DND-41 (cell line): ENCODE measurements around the gene LAPTM5.

ENCODE experiments used
- ATAC-seq: fragments of 200-7000 bp; cut with Tn5 transposase; 3 replicates; pipeline ENCODE4 v1.9.1; 2021; ENCODE audit warnings: low read depth; ENCODE audit not compliant: insufficient read depth
- DNase-seq: peaks from one replicate; pipeline ENCODE4 v3.0.0-alpha.2; 2020
- H2AFZ ChIP-seq: 2 replicates; pipeline ENCODE4 v1.6.0; 2012; ENCODE audit warnings: low read depth, low read length
- H3K27ac ChIP-seq: 2 replicates; pipeline ENCODE4 v1.5.1; 2012; ENCODE audit warnings: low read length, inconsistent platforms
- H3K27me3 ChIP-seq: fragments of 200-600 bp; sonication (generic); 2 replicates; pipeline ENCODE4 v1.6.0; 2012; ENCODE audit warnings: low read length, mild to moderate bottlenecking, inconsistent platforms; ENCODE audit not compliant: insufficient read depth, poor library complexity
- H3K36me3 ChIP-seq: 2 replicates; pipeline ENCODE4 v1.5.1; 2012; ENCODE audit warnings: low read length, inconsistent platforms; ENCODE audit not compliant: insufficient read depth
- H3K4me1 ChIP-seq: 2 replicates; pipeline ENCODE4 v1.5.1; 2012; ENCODE audit warnings: mild to moderate bottlenecking, low read length; ENCODE audit not compliant: insufficient read depth
- H3K4me2 ChIP-seq: 2 replicates; pipeline ENCODE4 v1.6.0; 2012; ENCODE audit warnings: mild to moderate bottlenecking, moderate library complexity, low read length, inconsistent platforms; ENCODE audit not compliant: insufficient read depth
- H3K4me3 ChIP-seq, 2 experiments: fragments of 200-600 bp in 1 of 2; shearing (Covaris generic) in 1 of 2; 2 replicates each; pipeline ENCODE4 v1.5.1; 2012 to 2016; ENCODE audit warnings: inconsistent platforms in 2 of 2, low read length in 2 of 2, mild to moderate bottlenecking in 2 of 2, low read depth in 1 of 2, moderate library complexity in 1 of 2
- H3K79me2 ChIP-seq: 2 replicates; pipeline ENCODE4 v1.6.0; 2012; ENCODE audit warnings: low read length, inconsistent platforms; ENCODE audit not compliant: insufficient read depth
- H3K9ac ChIP-seq: 2 replicates; pipeline ENCODE4 v1.6.0; 2012; ENCODE audit warnings: low read depth, mild to moderate bottlenecking, inconsistent platforms, low read length, moderate library complexity
- H3K9me3 ChIP-seq: 2 replicates; pipeline ENCODE4 v1.5.1; 2012; ENCODE audit warnings: low read length, moderate library complexity, mild to moderate bottlenecking, inconsistent platforms; ENCODE audit not compliant: insufficient read depth, severe bottlenecking
- H4K20me1 ChIP-seq: 2 replicates; pipeline ENCODE4 v1.6.0; 2012; ENCODE audit warnings: low read length; ENCODE audit not compliant: insufficient read depth
- CTCF ChIP-seq: IDR thresholded peaks from 2 replicates; pipeline ENCODE4 v1.5.1; 2012; ENCODE audit warnings: borderline replicate concordance, low read length, moderate library complexity, mild to moderate bottlenecking; ENCODE audit not compliant: poor library complexity, severe bottlenecking; ENCODE audit errors: extremely low read depth
- EZH2 ChIP-seq: IDR thresholded peaks from 3 replicates; pipeline ENCODE4 v1.6.1; 2012; ENCODE audit warnings: borderline replicate concordance, low read depth, mild to moderate bottlenecking, moderate library complexity, low read length, inconsistent platforms; ENCODE audit not compliant: severe bottlenecking

Gene LAPTM5

GRCh38 chr1:30777904-30778153 is 20.3 kb upstream of the LAPTM5 start:
- Histone ChIP-seq H3K9ac (no peak overlapping the region), H3K4me1 (peaks cover 12% of the 10 kb centered on the region), H3K9me3 (no peaks in the 10 kb centered on the region), H3K27me3 (no peaks in the 10 kb centered on the region), H3K27ac (no peak overlapping the region), H3K36me3 (no peaks in the 10 kb centered on the region), H2AFZ (no peak overlapping the region), H4K20me1 (0 out of 2 replicates have a peak, but pooled peaks cover 3% of the 10 kb centered on the region), H3K79me2 (no peaks in the 10 kb centered on the region), H3K4me3 (no peak overlapping the region), H3K4me2 (no peak overlapping the region)
- DNase-seq, result no peak
- ATAC-seq, result no peak
- no peak for TF ChIP-seq EZH2
- TF ChIP-seq CTCF, result no peak

GRCh38 chr1:30777060-30777903 is 19.7 kb upstream of the LAPTM5 start:
- Histone ChIP-seq H3K27ac (no peak overlapping the region), H2AFZ (no peak overlapping the region), H3K4me3 (no peak overlapping the region), H4K20me1 (0 out of 2 replicates have a peak, but pooled peaks cover 3% of the 10 kb centered on the region), H3K9me3 (no peaks in the 10 kb centered on the region), H3K9ac (no peak overlapping the region), H3K4me1 (0 out of 2 replicates have a peak, but pooled peaks cover 7% of the 10 kb centered on the region), H3K27me3 (no peaks in the 10 kb centered on the region), H3K79me2 (no peaks in the 10 kb centered on the region), H3K4me2 (no peak overlapping the region), H3K36me3 (no peaks in the 10 kb centered on the region)
- ATAC-seq (no peak), DNase-seq (no peak)
- no peak for TF ChIP-seq CTCF

GRCh38 chr1:30776097-30777059 is 18.8 kb upstream of the LAPTM5 start:
- Histone ChIP-seq H3K9me3 (no peaks in the 10 kb centered on the region), H3K36me3 (no peaks in the 10 kb centered on the region), H3K27me3 (no peaks in the 10 kb centered on the region), H3K4me1 (0 out of 2 replicates have a peak, but pooled peaks cover 4% of the 10 kb centered on the region), H3K9ac (no peak overlapping the region), H3K4me2 (no peak overlapping the region), H3K27ac (no peak overlapping the region), H3K4me3 (no peak overlapping the region), H4K20me1 (0 out of 2 replicates have a peak, but pooled peaks cover 3% of the 10 kb centered on the region), H3K79me2 (no peaks in the 10 kb centered on the region), H2AFZ (no peak overlapping the region)
- DNase-seq (no peak), ATAC-seq (no peak)
- TF ChIP-seq EZH2 (no peak), CTCF (no peak)
